HG03460 (cell line): ENCODE data around the gene SCAND1.
A peak's percentile ranks its signal among the peaks of the same experiment; 100 is the strongest.
"Not testable (repeated sequence)": the region's sequence is repeated elsewhere in the genome, so short reads cannot be mapped to it uniquely, and the experiment has no call there.

Experiments used
- ATAC-seq: cut with Tn5 transposase; IDR thresholded peaks from one replicate; pipeline ENCODE4 v1.9.1; 2021; ENCODE audit not compliant: unreplicated experiment

The SCAND1 gene

DNA sequence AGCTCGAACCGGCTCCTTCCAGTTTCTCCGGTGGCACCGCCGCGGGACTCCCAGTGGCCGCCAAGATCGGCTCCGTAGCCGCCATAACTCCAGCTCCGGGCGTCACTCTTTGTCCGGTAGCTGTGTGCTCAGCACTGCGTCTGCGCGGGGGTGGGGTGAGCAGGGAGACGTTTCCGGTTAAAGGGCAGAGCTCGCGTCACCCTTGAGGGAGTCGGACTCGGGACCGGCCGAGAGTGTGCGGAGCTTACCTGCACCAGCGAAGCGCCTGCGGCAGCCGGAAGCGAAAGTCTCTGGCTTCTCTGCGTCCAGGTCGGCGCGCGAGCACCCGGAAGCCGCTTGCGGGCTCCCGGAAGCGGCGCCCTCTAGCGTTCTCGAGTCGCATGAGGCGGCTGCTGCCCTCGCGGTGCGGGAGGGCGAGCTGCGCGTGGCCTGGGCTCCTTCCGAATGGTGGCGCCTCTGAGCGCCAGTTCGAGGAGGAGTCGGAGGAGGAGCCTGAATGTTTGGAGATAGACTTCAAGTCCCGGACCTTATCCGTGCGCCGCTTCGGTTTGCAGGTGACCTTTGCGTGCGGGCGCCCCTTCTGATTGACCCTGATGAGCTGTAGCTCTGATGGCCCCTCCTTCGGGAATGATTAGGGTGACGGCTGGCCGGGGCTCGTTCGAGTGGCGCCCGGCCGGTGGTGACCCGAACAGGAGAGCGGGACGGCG is at the start of gene SCAND1:
Gene SCAND1, minus strand, starts transcription at position 303 of the 707 bp plus-strand sequence. Its CDS starts 218 bp downstream, at position 85.
- ATAC-seq: peak; percentile 79

DNA sequence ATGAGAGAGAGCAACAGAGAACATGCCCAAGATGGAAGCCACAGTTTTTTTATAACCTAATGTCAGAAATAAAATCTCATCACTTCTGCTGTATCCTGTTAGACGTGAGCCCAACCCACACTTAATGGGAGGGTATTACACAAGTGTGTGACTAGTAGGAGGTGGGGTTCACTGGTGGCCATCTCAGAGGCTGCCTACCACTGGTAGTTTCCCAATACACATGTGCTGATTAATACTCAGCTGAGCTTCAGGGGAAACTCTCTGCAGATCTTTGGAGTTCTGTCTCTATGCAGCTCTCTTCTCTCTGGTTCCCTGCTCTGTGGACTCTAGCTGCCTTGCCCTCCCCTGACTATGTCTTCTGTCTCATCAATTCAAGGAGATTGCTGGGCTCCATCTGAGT is 49.7 kb upstream of the SCAND1 start:
- no peak for ATAC-seq

DNA sequence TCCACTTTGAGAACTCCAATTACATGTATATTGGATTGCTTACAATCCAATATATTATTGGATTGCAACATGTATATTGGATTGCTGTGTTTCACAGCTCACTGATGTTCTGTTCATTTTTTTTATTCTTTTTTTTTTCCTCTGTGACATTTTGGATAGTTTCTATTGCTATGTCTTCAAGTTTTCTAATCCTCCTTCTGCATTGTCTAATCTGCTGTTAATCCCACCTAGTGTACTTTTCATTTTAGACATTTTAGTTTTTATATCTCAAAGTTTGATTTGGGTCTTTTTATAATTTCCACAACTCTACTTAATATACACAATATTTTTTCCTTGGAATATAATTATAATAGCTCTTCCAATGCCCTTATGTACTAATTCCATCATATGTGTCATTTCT is 48.6 kb upstream of the SCAND1 start:
- ATAC-seq: no peak

DNA sequence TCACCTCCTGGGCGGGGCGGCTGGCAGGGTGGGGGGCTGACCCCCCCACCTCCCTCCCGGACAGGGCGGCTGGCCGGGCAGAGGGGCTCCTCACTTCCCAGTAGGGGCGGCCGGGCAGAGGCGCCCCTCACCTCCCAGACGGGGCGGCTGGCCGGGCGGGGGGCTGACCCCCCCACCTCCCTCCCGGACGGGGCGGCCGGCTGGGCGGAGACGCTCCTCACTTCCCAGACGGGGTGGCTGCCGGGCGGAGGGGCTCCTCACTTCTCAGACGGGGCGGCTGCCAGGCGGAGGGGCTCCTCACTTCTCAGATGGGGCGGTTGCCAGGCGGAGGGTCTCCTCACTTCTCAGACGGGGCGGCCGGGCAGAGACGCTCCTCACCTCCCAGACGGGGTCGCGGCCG is 47.0 kb upstream of the SCAND1 start:
- not testable (repeated sequence) for ATAC-seq

DNA sequence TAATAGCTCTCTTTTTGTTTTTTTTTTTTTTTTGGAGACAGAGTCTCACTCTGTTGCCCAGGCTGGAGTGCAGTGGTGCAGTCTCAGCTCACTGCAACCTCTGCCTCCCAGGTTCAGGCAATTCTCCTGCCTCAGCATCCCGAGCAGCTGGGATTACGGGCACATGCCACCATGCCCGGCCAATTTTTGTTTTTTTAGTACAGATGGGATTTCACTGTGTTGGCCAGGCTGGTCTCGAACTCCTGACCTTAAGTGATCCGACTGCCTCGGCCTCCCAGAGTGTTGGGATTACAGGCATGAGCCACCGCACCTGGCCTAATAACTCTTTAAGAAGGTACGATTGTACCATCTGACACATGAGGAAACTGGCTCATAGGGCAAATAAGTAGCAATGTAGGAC is 42.2 kb upstream of the SCAND1 start:
- not testable (repeated sequence) for ATAC-seq

DNA sequence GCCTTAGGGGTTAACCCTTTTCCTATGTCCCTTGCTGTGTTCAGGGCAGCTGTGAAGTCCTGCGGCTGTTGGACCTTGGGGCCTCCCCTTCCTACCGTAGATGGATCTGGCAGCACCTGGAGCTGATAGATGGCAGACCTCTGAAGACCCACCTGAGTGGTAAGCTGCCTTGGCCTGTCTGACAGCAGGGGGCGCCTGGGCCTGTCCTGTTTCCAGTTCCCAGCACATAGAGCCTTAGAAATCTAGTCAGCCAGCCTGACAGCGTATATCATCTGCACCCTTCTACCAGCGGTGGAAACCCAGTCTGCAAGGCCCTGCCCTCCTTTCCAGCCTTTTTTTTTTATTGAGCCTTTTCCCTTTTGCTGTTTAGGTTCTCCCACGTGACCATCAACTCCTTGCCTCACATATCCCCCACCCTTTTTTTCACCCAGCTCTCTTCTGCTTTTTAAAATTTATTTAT is 40.7 kb upstream of the SCAND1 start:
- ATAC-seq: no peak

DNA sequence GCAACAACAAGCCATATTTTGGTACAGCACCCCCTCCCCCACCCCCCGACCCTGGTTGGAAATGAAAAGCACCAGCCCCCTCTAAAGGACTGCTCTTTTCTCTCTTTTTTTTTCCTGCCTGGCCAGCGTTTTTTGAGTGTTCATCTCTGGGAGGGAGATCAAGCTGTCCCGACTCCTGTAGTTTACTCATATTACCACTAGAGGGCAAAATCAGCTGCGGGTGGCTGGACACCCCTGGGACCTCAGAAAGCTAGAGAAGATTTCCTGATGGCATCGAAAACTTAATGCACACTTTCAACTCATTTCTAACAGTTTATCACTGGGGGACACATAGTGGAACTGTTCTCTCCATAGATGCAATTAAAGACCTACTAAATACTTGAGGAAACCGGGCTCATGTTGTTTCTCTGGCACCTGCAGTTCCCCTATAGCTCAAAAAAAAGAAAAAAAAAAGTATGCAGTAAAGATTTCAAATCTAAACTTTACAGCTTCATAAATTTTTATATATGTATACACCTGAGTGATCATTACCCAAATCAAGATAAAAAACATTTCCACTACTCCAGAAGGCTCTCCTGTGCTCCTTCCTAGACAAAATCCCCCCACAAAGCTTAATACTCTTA is 38.5 kb upstream of the SCAND1 start:
- ATAC-seq: no peak

DNA sequence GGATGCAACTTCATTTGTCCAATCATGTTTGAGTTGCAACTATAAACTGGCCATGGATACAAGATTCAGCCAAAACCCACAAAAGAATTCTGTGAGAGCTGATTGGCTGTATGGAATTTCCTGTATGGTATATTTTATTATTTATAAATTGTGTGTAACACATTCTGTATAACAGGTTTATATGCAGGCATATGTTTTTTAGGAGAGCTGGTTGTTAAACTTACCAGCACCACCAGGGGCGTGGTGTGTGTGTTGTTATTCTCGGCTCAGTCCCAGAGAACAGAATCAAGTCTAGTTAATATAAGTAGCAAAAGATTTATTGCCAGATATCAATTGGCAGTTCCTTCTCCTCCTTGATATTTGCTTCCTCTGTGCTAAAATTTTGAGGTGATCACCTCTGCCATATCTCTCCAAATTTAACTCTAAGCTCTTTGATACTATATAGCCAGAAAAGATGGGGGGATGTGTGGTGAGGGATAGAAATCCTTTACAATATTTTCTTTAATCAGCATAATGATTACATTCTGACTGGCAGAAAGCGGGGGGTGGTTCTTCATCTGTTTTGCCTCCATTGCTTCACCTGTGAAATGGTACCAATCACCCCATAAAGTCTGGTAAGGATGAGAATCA is 37.0 kb upstream of the SCAND1 start:
- ATAC-seq: no peak

DNA sequence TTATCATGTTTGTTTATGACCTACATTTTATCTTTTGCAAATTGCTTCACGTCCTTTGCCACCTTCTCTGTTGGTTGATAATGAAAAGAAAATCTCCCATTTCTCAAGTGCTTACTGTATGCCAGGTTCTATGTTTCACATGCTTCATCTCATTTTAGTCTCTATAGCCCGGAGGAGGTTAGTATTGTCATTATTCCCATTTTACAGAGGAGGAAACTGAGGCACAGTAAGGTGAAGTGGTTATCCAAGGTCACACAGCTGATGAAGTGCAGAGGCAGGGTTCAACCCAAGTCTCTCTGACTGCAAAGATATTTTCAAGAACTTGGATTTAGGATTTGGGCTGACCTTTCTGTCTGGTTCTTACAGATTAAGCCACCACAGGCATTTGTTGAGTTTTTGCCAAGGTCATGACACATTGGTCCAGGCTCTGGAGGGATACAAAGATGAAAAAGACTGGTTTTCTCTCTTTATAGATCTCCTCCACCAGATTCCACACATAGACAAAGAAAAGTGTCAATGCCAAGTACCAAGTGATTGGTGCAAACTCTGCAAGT is 34.7 kb upstream of the SCAND1 start:
- ATAC-seq: no peak

DNA sequence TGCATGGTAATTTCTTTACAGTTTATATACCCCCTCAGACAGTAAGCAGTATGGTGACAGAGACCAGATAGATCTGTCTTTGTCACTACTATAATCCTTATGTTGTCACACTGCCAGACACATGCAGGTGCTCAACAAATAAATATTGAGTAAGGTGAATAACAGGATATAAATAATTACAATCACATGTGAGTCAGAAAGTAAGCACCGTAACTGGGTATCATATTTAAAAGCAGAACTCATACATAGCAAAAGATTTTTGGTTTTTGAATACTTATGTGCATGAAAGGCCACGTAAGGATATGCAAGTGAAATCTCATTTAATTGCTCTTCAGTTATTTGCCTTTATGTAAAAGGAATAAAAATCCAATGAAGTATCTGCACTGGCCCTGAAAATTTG is 31.5 kb upstream of the SCAND1 start:
- ATAC-seq: no peak

DNA sequence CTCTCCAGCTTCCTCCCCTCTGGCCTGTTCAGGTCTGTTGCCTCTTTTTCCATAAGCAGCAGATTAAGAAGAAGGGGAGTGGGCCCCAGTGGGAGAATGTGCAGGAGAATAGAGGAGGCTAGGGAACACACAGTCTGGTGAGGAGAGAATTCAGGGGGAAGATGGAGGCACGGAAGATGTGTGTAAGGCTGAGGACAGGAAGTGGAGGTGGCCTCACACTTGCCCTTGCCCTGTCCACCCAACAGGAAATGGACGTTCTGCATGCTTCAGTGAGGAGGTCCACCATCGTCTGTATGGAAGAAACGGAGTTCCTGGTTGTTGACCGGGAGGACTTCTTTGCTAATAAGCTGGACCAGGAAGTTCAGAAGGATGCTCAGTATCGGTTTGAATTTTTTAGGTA is 30.1 kb upstream of the SCAND1 start:
- ATAC-seq: no peak

DNA sequence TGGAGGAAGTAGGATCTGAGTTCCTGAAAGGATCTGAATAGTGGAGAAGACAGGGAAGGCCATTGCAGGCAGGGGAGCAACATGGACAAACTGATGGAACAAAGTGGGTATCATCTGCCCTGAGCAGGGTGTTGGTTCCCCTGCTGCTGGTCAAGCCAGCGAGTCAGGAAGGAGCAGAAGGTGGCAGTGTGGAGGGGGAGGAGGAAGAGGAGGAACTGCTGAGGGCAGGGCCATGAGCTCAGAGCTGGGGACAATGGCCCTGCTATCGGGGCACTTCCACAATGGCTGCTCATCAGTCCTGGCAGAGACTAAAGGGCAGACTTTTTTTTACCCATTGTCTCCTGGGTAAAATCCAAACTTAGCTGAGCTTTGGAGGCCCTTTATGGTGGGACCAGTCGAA is 27.7 kb upstream of the SCAND1 start:
- no peak for ATAC-seq

DNA sequence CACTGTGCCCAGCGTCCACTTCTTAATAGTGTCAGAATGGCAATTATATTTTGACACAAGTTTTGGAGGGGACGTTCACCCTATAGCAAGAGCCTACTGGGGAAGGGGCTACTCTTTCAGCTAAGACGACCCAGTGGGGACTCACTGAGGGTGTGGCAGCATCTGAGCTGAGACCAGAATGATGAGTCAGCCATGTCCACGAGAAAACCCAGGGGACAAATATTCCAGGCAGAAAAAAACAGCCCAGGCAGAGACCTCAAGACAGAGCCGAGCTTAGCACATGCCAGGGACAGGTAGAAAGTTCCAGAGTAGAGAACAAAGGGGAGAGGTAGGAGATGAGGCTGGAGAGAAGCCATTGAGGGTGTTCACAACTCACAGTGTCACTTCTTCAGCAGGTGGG is 25.2 kb upstream of the SCAND1 start:
- no peak for ATAC-seq

DNA sequence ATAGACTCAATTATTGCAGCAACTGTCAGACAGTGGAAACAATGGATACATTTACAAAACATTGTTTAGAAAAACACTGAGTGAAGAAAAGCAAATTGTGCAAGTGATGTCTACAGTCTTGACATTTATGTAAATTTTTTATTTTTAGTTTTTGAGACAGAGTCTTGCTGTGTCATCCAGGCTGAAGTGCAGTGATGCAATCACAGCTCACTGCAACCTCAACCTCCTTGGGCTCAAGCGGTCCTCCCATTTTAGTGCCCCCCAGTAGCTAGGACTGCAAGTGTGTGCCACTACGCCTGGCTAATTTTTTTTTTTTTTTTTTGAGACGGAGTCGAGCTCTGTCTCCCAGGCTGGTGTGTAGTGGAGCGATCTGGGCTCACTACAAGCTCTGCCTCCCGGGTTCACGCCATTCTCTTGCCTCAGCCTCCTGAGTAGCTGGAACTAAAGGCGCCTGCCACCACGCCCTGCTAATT is 23.8 kb upstream of the SCAND1 start:
- ATAC-seq: no peak

DNA sequence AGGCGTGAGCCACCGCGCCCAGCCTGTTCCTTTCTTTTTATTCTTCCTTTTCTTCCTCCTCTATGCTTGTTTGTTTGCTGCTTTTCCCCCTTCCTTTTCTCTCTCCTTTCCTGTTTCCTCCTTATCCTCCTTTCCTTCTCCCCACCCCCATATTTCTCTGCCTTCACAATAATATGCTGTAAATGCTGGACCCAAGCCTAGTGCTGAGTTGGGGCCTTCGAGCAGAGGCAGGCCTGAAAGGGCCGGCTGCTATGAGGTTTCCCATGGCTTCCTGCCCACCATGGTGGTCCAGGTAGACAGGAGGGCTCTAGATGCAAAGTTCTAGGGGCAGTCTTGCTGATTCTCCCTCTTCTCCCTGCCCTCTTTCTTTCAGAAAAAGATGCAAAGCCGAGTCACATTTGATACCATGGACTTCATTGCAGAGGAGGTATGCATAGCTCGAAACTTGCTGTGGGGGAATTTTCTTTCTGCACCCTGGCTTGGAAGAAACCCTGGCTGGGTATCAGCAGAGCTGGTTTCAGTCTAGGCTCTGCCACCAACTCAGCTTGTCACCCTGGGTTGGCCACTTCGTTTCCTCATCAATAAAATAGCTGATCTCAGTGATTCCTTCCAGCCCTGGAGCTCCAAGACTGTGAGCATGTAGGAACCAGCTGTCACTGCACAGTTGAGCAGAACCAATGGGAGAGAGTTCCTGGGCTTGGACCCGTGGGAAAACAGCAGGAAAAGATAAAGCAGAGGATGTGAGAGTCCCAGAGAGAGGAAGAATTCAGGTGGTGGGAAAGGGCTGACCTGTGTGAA is 21.5 kb upstream of the SCAND1 start:
- ATAC-seq: no peak

DNA sequence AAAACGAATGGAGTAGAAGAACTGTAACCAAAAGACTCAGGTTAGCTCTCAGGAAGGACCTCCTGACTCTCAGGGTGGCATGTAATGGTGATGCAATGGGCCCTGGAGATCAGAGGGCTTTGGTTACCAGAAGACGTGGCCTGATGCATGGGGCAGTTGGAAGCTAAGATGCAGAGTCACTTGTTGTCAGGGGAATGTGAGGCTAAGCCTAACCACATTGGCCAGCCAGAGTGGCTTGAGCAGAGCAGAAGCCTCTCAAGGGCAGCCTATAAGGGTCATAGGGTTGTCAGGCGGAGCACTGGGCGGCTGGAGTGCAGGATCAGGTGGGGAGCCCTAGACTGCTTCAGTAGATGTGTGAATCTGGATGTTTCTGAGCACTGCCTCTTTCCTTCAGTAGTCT is 20.0 kb upstream of the SCAND1 start:
- no peak for ATAC-seq

DNA sequence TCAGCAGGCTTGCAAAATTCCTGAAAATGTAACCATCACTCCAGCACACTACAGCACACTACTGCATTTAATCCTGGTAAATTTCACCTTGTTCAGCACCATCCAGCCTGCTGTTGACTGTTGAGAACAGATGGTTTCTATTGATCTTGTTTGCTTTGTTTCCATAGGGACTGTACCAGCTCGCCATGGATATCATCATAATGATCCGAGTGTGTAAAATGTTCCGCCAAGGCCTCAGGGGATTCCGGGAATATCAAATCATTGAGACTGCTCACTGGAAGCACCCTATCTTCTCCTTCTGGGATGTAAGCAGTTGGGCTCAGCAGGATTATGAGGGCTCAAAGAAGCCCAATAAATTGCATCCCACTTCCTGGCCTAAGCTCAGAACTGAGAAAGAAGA is 18.2 kb upstream of the SCAND1 start:
- no peak for ATAC-seq

DNA sequence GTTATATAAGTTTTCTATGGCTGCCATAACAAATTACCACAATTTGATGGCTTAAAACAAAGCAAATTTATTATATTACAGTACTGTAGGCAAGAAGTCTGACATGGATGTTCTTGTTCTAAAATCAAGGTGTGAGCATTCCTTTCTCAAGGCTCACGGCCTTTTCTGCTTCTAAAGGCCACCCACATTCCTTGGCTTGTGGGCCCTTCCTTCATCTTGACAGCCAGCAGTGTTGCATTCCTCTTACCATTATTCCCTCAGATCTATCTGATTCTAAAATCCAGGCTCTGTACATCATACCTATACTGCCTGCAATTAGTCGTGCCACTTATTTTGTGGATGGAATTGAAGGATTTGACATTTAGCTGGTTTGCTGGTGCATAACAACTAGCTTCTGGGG is 17.7 kb upstream of the SCAND1 start:
- no peak for ATAC-seq

DNA sequence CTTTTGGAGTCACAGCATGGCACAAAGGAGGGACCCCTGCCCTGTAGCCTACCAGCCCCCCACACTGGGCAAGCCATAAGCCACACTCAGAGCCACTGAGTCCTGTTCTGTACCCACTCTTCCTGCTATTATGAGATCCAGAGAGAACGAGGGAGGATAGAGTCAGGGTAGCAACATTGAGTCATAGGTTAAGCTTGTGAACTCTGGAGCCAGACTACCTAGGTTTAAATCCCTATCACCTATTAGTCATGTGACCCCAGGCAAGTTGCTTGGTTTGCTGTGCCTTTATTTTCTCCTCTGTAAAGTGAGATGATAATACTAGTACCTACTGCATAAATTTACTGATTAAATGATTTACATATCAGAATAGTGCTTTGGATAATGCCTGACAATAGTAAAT is 14.6 kb upstream of the SCAND1 start:
- no peak for ATAC-seq

DNA sequence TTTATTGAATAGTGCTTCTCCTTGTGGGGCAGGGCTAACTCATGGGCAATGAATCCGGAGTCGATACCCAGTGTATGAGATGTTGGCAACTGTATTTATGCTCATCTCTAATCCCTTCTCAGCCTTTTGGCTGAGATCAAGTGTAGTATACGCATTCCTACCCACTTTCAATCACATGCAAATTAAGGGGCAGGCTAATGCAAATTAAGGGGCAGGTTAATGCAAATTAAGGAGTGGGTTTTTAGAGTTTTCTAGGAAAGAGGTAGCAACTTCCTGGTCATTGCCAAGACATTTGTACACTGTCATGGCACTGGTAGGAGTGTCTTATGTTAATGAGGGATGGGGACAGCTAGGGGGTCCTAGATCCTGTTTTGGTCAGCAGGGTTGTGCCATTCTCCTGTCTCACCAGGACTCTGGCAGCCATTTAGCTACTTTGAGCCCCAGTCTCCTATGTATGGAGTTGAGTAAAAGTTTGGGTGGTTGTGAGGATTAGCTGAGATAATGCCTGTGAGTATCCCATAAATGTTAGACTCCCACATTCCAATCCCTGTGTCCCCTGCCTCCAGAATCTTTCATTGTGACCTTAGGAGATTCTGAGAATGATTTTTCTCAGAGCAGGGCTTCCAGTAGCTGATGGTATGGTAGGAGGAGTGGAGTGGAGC is 13.8 kb upstream of the SCAND1 start, which contains the start of gene CNBD2:
Gene CNBD2, plus strand, starts transcription at position 612 of the 662 bp plus-strand sequence. CDS start 173 bp downstream, outside the sequence.
- no peak for ATAC-seq
